DMS79 treated with DMSO at 0.1 percent for 48 hours (cell line): ENCODE results near the gene SAMD9.
"Not testable (repeated sequence)": the region's sequence is repeated elsewhere in the genome, so short reads cannot be mapped to it uniquely, and the experiment has no call there.

ENCODE experiments used
- DNase-seq: peaks from one replicate; lab custom pipeline; 2025; lab: John Stamatoyannopoulos, UW

Gene SAMD9

DNA sequence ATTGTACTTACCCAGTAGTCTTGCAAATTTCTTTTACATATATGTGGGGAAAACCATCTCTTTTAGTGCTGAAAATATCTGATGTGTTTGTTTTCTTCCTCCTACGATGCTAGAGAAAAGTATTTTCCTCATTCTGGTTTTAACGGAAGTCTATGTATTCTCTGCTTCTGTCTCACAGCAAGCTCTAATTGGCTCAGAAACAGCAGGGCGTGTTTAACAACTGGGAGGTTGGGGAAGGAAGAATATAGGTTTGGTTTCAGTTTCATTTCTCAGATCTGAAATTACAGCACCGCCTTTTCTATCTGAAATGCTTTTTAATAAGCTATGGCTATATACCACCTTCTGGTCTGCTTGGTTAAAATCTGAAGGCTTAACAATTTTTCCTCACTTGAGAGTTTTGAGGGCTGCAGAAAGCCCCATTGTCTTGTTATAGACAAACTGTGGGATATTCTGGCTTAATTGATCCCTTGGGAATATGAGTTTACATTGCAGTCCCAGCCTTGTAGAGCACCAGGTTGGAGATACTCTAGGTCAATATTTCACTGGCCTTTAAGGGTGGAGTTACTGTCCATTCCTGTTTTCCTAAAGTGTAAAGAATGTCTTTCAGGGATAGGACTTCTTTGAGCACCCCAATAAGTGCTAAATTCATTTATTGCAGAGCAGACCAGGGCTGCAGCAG lies at the start of gene SAMD9:
Gene SAMD9, minus strand, starts transcription at position 128 of the 679 bp plus-strand sequence. CDS start 11,882 bp downstream, outside the sequence.
- peak; percentile 46 for DNase-seq

DNA sequence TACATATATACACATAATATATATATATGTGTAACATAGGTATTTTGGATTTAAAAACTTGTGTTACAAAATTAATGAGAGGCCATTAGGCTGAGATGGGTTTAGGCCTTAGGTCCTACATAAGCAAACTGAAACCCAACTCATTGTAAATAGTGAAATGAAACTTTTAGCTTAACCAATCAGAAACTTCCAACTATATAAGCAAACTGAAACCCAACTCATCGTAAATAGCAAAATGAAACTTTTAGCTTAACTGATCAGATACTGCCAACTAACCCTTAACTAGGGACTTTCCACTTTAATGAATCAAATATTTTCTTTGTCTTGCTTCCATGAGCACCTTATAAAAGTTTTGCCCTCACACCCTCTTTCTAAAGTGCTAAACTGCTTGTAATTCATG lies 47.7 kb upstream of the SAMD9 start:
- DNase-seq = no peak

DNA sequence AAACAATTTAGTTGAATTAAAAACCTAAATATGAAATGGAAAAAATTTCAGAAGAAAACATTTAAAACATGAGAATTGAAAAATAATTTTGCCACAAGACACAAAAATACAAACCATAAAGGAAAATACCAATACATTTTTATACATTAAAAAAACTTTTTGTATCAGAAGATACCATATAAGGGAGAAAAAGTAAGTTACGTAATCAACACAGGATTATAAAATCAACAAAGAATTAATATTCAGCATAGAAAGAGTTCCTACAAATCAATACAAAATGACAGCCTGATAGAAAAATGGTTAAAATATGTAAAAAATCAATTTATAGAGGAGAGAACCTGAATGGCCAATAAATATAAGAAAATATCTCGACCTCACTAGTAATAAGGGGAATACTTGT lies 47.0 kb upstream of the SAMD9 start:
- DNase-seq = no peak

DNA sequence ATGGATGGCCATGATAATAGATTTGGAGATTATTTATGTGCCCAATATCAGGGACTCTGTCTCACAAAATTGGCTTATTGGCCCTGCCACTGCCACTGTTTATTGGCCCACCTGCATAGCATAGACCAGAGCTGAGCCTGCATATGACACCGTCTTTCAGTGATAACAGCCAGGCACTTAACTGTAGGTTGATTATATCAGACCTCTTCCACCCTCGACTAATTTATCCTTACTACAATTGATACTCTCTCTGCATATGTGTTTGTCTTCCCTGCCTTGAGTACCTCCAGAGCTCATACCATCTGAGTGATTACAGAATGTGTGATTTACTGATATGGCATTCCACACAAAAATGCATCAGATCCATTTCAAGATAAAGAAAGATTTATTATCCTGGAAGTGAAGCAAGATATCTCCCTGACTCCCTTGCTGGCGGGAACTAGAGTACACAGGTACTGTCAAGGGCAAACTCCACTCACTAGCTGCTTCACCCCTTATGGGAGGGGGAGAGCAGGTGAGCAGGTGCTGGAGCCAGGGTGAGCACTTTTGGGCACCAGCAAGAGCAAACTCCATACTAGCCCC lies 43.5 kb upstream of the SAMD9 start:
- DNase-seq = no peak

DNA sequence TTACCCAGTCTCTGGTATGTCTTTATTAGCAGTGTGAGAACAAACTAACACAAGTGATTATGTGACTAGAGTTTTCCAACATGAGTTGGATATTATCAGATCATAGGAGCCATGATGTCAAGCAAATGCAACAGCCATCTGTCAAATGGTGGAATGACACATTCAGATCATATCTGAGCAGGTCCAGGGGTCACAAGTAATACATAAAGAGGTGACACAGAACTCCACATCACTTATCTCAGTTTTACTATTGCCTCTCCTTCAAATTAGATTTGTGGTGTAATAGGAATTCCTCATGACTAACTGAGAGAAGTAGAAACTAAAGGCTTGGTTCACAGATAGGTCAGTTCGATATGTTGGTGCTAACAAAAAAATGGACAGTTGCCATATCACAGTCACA lies 42.6 kb upstream of the SAMD9 start:
- no peak for DNase-seq

DNA sequence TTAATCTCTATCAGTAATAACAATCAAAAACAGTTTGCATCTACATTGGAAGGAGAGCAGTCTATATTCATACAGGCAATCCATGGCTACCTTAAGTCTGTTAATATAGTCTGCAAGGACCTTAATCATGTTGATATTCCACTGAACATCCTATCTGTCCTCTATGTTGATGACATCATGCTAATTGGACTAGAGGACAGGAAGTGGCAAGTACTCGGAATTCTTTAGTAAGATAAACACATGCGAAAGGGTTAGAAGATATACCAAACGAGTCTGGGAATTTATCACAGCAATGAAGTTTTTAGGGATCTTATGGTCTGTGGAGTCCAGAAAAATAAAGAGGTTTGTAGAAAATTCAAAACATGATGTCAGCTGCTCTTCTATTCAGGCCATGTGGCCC lies 41.7 kb upstream of the SAMD9 start:
- DNase-seq = no peak

DNA sequence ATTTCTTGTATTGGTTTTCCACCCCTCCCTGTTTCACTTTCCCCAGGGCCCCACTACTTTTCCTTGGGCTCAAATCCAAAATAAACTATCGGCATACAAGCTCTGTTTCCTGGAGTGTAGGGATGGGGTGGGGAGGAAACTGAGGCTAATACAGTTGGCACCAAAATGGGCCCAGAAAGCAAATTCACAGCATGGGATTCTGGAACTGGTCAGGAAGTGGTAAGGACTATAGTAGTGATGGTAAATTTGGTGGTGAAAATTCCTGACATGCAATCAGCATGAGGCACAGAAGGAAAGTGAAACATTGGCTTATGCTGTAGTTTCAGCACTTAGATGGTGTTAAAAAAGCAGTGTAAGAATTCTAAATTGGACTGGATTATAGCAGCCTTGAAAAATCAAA lies 39.1 kb upstream of the SAMD9 start:
- no peak for DNase-seq

DNA sequence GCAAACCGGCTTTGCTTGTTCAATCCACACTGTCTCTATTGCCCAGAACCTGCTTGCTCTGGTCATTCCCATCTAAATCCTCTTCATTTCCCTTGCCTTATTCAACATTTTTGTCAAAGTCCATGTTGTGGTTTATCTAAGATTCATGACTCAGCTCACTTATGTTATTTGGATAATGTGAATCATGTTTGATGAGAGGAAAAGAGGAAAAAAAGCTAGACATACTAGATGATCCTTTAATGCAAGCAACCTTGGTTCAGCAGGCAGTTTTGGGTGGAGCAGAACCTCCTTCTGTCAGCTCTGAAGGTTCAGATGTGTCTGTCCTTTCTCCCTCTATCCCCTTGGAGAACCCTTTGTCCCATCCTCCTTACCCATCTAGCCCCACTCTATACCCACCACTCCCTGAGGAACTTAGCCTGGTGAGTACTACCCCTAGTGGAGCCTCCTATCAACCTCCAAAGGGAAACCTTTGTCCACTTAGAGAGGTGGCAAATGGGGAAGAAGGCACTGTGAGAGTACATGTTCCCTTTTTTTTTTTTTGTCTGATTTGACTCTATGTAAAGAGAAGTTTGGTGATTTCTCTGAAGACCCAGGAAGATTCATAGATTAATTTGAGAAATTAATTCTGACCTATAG lies 32.5 kb upstream of the SAMD9 start:
- DNase-seq = no peak

DNA sequence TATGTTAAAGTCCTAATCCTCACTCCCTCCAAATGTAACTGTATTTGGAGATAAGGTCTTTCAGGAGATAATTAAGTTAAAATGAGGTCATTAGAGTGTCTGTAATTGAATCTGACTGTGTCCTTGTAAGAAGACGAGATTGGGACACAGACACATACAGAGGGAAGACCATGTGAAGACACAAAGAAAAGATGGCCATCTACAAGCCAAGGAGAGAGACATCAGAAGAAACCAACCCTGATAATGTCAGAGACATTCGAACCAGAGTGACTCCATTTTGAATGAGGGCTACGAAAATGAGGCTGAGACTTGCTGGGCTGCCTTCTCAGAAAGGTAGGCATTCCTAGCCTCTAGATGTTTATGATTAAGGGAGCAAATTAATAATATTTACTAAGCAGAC lies 30.9 kb upstream of the SAMD9 start:
- no peak for DNase-seq

DNA sequence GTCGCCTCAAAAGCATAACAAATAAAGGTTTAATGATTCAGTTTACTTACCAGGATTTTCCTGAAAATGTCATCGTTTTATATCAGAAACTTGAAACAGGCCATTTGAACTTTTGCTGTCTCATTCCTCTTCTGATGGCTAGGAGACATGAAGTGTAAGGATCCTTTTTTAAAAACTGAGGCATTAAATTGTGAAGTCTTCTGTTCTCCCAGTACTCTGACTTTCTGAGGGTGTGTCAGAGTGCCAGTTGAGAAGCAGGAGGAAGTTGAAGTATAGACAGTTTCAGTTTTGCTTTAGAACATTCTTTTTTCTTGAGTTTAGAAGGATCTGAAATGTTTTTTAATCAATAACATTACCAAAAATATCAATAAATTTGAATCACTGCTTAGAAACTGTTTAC lies 30.4 kb upstream of the SAMD9 start, which contains the start of gene SAMD9L:
Gene SAMD9L, minus strand, starts transcription at position 242 of the 400 bp plus-strand sequence. CDS start 12,414 bp downstream, outside the sequence.
- DNase-seq = no peak

DNA sequence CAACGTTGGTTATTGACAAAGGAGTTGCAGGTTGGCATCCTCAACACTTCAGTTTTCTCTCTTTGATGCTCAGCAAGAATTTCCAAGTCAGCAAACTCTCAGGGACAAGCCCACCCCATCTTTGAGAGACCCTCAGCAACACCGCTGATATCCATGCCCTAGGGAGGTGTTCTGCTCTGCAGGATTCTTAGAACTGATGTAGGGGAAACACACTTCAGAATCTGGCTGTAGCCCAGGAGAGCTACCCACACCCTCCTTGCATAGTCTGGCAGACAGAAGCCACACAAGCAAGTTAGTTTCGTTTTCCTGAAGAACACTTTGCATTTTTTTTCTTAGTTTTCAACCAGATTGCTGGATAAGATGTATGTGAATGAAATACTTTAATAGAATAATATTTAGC lies 29.6 kb upstream of the SAMD9 start:
- DNase-seq = peak; percentile 9

DNA sequence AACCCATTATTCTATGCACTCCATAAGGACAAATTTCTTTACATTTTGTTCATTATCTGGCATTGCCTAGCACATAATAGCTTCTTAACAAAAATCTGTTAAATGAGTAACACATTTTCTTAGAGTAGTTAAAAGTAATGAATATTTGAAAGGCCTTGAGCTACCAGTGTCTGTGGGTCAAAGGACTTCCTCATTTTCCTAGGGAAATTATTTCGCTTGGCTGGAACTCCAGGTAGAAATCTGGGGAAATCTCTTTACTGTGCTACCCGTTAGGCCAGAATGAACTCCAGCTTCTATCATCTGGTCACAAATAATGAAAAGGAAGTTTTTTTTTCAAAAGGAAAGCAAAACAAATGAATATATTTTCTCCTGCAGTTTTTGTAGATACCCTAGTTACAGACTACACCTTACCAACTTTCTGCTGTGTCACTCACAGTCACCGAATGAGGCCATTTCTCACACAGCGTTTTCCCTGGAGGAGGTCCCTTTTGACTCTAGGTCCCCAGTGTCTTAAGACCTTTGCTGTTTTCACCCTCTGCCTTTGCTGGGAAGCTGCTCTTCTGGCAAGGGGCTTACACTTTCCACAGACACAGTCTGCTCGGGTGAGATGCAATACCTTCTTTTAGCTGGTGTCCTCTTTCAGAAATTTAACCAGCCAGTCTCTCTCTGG lies 28.8 kb upstream of the SAMD9 start:
- no peak for DNase-seq

DNA sequence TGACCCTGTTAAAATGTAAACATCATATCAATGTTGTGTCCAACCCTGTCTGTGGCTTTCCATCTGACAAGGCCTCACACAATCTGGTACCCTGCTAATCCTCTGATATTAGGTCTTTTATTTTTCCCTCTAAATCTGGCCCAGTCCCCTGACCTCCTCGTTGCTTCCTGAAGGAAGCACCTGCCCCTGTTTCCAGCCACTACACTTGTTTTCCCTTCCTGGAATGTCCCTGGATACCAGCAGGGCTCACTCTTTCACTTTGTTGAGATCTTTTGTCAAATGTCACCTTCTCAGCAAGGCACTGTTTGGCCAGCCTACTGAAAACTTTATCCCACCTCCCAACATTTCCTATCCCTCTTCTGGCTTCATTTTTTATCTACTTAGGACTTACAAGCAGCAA lies 28.3 kb upstream of the SAMD9 start:
- DNase-seq = no peak

DNA sequence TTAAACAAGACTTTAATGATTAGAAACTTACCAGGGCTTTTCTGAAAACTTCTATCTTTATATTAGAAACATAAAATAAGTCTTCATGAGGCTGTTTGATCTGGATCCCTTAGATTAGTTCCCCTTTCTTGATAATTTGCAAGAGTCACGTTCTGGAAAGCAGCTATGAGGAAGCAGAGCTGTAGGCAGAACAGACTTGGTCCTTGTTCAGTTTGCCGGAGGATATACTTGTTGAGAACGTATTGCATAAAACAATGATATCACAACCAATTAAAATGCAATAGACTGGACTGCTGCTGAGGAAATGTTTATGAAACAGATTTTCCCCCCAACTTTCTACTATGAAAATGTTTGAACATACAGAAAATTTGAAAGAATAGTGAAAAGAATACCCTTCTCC lies 27.6 kb upstream of the SAMD9 start:
- DNase-seq = no peak

DNA sequence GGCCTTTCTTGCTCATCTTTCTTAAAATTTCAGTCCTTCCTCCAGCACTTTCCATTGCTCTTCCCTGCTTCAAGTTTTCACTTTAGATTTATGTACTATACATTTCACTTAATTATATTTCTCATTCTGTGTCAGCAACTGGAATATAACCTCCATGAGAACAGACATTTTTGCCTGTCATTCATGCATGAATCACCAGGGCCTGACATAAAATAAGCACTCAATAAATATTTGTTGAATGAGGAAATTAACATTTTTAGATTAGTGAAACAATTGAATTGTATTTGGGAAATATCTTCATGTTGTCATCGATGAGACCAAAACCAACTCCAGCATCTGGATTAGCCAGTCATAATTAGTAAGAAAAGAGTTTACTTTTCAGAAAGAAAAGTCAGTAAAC lies 24.3 kb upstream of the SAMD9 start:
- no peak for DNase-seq

DNA sequence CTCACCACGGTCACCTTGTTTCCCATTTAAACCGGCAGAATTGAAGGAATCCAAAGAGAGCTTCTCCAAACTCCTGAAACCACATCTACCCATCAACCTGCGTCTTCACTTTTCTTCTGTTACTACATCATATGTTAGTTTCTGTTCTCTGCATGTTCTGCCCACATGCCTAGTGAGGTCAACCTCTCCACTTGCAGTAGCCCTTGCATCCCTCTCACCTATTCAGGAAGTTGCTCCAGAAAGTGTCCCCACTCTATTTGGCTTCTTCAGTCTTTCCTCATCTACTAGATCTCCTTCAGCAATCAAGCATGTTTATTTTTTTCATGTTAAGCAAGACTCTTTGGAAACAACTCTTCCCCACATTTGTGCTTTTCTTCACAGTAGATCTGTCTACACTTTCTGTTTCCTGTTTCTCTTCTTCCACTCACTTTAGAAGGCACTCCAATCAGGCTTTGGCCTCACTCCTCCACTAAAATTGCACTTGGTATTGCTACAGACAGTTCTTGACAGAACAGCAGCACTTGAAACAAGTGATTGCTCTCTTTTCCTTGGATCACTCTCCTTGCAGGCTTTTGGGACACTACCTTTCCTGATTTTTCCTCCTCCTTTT lies 22.9 kb upstream of the SAMD9 start:
- DNase-seq = no peak

DNA sequence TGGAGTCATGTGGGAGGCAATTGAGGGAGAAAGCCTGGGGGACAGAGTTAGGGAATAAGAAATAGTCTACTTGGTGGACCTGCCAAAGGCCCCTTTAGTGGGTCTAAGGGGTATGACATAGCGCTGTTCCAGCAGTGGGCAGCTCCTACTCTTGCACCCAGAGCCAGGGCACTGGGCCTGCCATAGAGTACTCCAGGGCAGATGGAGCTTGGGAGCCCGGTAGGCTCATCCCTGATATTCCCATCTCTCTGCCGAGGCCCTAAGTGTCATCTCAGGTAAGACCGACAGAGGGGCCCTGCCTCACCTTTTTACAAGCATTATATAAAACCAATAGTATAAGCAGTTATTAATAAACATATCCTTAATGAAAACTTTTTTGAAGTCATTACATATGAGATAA lies 20.8 kb upstream of the SAMD9 start:
- DNase-seq = no peak

DNA sequence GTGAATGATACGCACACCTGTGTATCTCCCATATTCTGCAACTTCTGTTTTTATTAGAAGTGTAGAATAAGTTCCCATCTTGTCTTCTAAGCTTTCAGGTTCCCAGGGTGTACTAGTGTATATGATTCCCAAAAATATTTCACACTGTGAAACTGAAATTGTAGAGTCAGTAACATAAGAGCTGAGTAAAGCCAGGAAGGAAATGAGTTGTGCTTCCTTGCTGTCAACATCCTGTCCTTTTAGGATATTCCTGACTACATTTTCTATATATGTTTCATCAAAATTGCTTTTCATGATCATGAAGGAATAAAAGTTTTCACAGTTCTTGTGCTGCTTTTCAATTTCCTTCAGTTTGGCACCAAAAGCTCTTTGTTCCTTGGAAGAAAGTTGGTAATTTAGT lies 15.2 kb upstream of the SAMD9 start:
- DNase-seq = no peak

DNA sequence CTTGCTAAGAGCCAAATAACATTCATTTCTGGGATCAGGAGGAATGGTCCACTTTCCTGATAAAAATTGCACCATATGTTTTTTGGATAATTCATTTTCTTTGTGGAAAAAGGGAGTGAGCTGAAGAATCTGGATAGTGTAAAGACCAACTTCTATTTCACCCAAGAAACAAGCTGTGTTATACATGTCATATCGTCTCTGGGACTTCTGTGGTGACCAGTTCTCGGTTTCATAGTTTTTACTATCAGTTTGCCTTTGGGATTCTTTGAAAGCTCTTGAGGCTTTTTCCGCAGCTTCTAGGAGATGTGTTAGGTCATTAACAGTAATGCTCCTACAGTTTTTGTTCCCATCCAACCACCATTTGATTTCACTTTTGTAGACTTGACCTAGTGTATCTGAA lies 14.4 kb upstream of the SAMD9 start:
- no peak for DNase-seq

DNA sequence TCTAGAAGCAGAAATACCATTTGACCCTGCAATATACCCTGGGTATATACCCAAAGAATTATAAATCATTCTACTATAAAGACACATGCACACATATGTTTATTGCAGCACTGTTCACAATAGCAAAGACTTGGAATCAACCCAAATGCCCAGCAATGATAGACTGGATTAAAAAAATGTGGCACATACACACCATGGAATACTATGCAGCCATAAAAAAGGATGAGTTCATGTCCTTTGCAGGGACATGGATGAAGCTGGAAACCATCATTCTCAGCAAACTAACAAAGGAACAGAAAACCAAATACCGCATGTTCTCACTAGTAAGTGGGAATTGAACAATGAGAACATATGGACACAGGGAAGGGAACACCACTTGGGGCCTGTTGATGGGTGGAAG lies 9.2 kb upstream of the SAMD9 start:
- not testable (repeated sequence) for DNase-seq

DNA sequence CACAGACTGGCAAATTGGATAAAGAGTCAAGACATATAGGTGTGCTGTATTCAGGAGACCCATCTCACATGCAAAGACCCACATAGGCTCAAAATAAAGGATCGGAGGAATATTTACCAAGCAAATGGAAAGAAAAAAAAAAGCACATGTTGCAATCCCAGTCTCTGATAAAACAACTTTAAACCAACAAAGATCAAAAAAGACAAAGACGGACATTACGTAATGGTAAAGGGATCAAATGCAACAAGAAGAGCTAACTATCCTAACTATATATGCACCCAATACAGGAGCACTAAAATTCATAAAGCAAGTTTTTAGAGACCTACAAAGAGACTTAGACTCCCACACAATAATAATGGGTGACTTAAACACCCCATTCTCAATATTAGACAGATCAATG lies 5.8 kb upstream of the SAMD9 start:
- DNase-seq = not testable (repeated sequence)
